K562 (cell line): ENCODE data around the gene EPB41L2. TPM values are rescaled to one million over a fixed set of nuclear protein-coding genes. Genes with fewer than 3 reads are reported as not detected.

Source experiments
- ATAC-seq: fragments of 200-7000 bp; cut with Tn5 transposase; 3 replicates; pipeline ENCODE4 v1.9.1; 2020; ENCODE audit warnings: moderate library complexity
- BruUV-seq: library from RNA; stranded (reverse); fragments of 400-500 nt; replicated peaks from 2 replicates; lab custom pipeline; 2021; lab: Mats Ljungman, UMichigan
- CTCF ChIA-PET: fragments of 300-600 bp; formaldehyde crosslinking; extraction: SDS; loops from one replicate; lab custom pipeline; 2021; ENCODE audit warnings: low intra/inter-chr PET ratio; lab: Yijun Ruan, JAX
- POLR2A ChIA-PET: fragments of 300-600, 350-650 bp; sonication (Branson Sonifier 250); formaldehyde crosslinking; extraction: SDS; loops from one replicate; lab custom pipeline; 2021; ENCODE audit warnings: antibody characterized with exemption, inconsistent platforms; lab: Yijun Ruan, JAX
- DNase-seq, 4 experiments: peaks; one replicate each; pipeline versions ENCODE4 v3.0.0 to v3.0.0-alpha.2; 2011 to 2018; ENCODE audit warnings: low spot score in 3 of 4, mixed read lengths in 3 of 4; ENCODE audit errors: extremely low read depth in 1 of 4
- FAIRE-seq: peaks from 2 replicates; lab custom pipeline; 2011; peaks lifted over from hg19 to GRCh38; lab: Jason Lieb, UNC
- H2AFZ ChIP-seq: 2 replicates; pipeline ENCODE4 v1.6.0; 2011; ENCODE audit warnings: low read depth, low read length, control low read depth, inconsistent platforms
- H3K27ac ChIP-seq: fragments of 200-600 bp; 3 replicates; pipeline ENCODE4 v1.8.0; 2011; ENCODE audit warnings: low read depth, mild to moderate bottlenecking, control low read depth, inconsistent platforms, low read length, moderate library complexity, mixed read lengths; ENCODE audit errors: extremely low read depth
- H3K27me3 ChIP-seq, 2 experiments: fragments of 300-600 bp in 1 of 2; 2 replicates in 1 of 2; 3 replicates in 1 of 2; pipeline versions ENCODE4 v1.6.0 to v1.8.0; 2011; ENCODE audit warnings: inconsistent platforms in 2 of 2, low read length in 2 of 2, mild to moderate bottlenecking in 1 of 2, mixed read lengths in 1 of 2, moderate library complexity in 1 of 2; ENCODE audit not compliant: control insufficient read depth in 2 of 2, insufficient read depth in 2 of 2
- H3K36me3 ChIP-seq: fragments of 300-600 bp; 3 replicates; pipeline ENCODE4 v1.8.0; 2011; ENCODE audit warnings: mild to moderate bottlenecking, low read length, inconsistent platforms; ENCODE audit not compliant: control insufficient read depth, insufficient read depth
- H3K4me1 ChIP-seq, 2 experiments: fragments of 200-600 bp in 1 of 2; replicated peaks in 1 of 2; 2 replicates in 1 of 2; 3 replicates in 1 of 2; pipeline versions ENCODE4 v1.5.1 to v1.8.0; 2011; ENCODE audit warnings: inconsistent platforms in 2 of 2, low read length in 2 of 2, mild to moderate bottlenecking in 1 of 2, mixed read lengths in 1 of 2, moderate library complexity in 1 of 2; ENCODE audit not compliant: control insufficient read depth in 2 of 2, insufficient read depth in 2 of 2
- H3K4me2 ChIP-seq: 2 replicates; pipeline ENCODE4 v1.6.1; 2011; ENCODE audit warnings: low read length, control low read depth, inconsistent platforms, mixed read lengths; ENCODE audit not compliant: insufficient read depth
- H3K4me3 ChIP-seq: fragments of 200-600 bp; sonication (generic), shearing (Covaris generic); 2 replicates; pipeline ENCODE4 v1.5.1; 2016; ENCODE audit warnings: control low read depth, inconsistent platforms
- H3K79me2 ChIP-seq: fragments of 200-600 bp; 3 replicates; pipeline ENCODE4 v1.8.0; 2011; ENCODE audit warnings: low read length, inconsistent platforms; ENCODE audit not compliant: control insufficient read depth, insufficient read depth
- H3K9ac ChIP-seq, 2 experiments: 2 replicates each; pipeline versions ENCODE4 v1.6.0 to v1.6.1; 2011; ENCODE audit warnings: low read depth in 2 of 2, low read length in 2 of 2, control low read depth in 1 of 2, inconsistent platforms in 1 of 2, mild to moderate bottlenecking in 1 of 2, mixed read lengths in 1 of 2; ENCODE audit not compliant: insufficient read depth in 1 of 2
- H3K9me1 ChIP-seq: one replicate; pipeline ENCODE4 v1.6.0; 2011; ENCODE audit warnings: inconsistent platforms, mild to moderate bottlenecking, low read length, moderate library complexity; ENCODE audit not compliant: control insufficient read depth, insufficient read depth
- H3K9me3 ChIP-seq: replicated peaks from 2 replicates; pipeline ENCODE4 v1.5.1; 2011; ENCODE audit warnings: low read depth, low read length, inconsistent platforms; ENCODE audit not compliant: control insufficient read depth, insufficient read depth
- H4K20me1 ChIP-seq: replicated peaks from 2 replicates; pipeline ENCODE4 v1.6.1; 2011; ENCODE audit warnings: low read length, inconsistent platforms, mixed read lengths; ENCODE audit not compliant: control insufficient read depth, insufficient read depth
- HDAC6 ChIP-seq: IDR thresholded peaks from 2 replicates; pipeline ENCODE4 v1.6.1; 2012; ENCODE audit warnings: low read depth, mild to moderate bottlenecking, control low read depth, inconsistent platforms, low read length, moderate library complexity
- KDM1A ChIP-seq, 2 experiments: fragments of 450-650 bp; IDR thresholded peaks; 2 replicates each; pipeline ENCODE4 v1.6.1; 2016; ENCODE audit warnings: mild to moderate bottlenecking in 2 of 2
- MYBL2 ChIP-seq, 2 experiments: fragments of 450-650 bp in 1 of 2; sonication (generic) in 1 of 2; formaldehyde crosslinking in 1 of 2; IDR thresholded peaks; 2 replicates each; pipeline versions ENCODE4 v1.6.1 to v1.8.1; 2017 to 2022; ENCODE audit warnings: borderline replicate concordance in 1 of 2, inconsistent platforms in 1 of 2, low read depth in 1 of 2, mild to moderate bottlenecking in 1 of 2, missing genetic modification reagents in 1 of 2, moderate library complexity in 1 of 2
- NR1H2 ChIP-seq: sonication (generic); formaldehyde crosslinking; IDR thresholded peaks from 2 replicates; pipeline ENCODE4 v1.4.0; 2020; ENCODE audit warnings: mild to moderate bottlenecking, missing genetic modification reagents
- POLR3A ChIP-seq: IDR thresholded peaks from 2 replicates; pipeline ENCODE4 v1.6.1; 2011; ENCODE audit warnings: borderline replicate concordance, mild to moderate bottlenecking, moderate library complexity; ENCODE audit not compliant: insufficient read length, insufficient read depth; ENCODE audit errors: extremely low read depth
- PYGO2 ChIP-seq: fragments of 450-650 bp; IDR thresholded peaks from 2 replicates; pipeline ENCODE4 v1.6.1; 2016; ENCODE audit warnings: mild to moderate bottlenecking, missing genetic modification characterization, moderate library complexity, missing compliant biosample characterization
- SAFB2 ChIP-seq: fragments of 200-400 bp; formaldehyde crosslinking; IDR thresholded peaks from 2 replicates; pipeline ENCODE4 v1.6.1; 2018; ENCODE audit warnings: borderline replicate concordance, low read length, low read depth, moderate library complexity; ENCODE audit not compliant: severe bottlenecking
- SRSF7 ChIP-seq: fragments of 200-400 bp; formaldehyde crosslinking; optimal IDR thresholded peaks from 2 replicates; pipeline ENCODE3; 2017; ENCODE audit warnings: mild to moderate bottlenecking, low read depth, low read length
- STAG1 ChIP-seq: sonication (generic); formaldehyde crosslinking; IDR thresholded peaks from 2 replicates; pipeline ENCODE4 v1.5.0; 2020; ENCODE audit warnings: missing genetic modification reagents, borderline replicate concordance
- ZBTB8A ChIP-seq: fragments of 450-650 bp; IDR thresholded peaks from 2 replicates; pipeline ENCODE4 v1.6.1; 2018; ENCODE audit warnings: mild to moderate bottlenecking, moderate library complexity; ENCODE audit not compliant: partially characterized antibody
- ZFP30 ChIP-seq: fragments of 250-450 bp; sonication (Bioruptor Pico); IDR thresholded peaks from 2 replicates; pipeline ENCODE4 v1.8.0; 2022; ENCODE audit warnings: moderate library complexity, mild to moderate bottlenecking, inconsistent platforms, borderline replicate concordance
- ZNF197 ChIP-seq: fragments of 200-800 bp; sonication (Bioruptor generic); IDR thresholded peaks from 2 replicates; pipeline ENCODE4 v1.6.1; 2016; ENCODE audit warnings: low read depth, missing genetic modification characterization, missing compliant biosample characterization
- ZNF512 ChIP-seq: IDR thresholded peaks from 2 replicates; pipeline ENCODE4 v1.6.1; 2016; ENCODE audit warnings: missing genetic modification characterization, missing compliant biosample characterization
- WGBS: fragments of 100-300 bp; shearing (Covaris generic); methylation state at CpG from one replicate; pipeline ENCODE4 v1.1.6; 2016; ENCODE audit warnings: low coverage, mixed read lengths; ENCODE audit not compliant: insufficient coverage; ENCODE audit errors: missing lambda C conversion rate; 5-methylcytosine and 5-hydroxymethylcytosine counted together
- in situ Hi-C: fragments of 300-500 bp; cut with MboI; formaldehyde crosslinking; loops from 4 replicates; pipeline ENCODE4 v1.15.0; 2018; ENCODE audit warnings: inconsistent platforms, mixed read lengths
- intact Hi-C: fragments of 100-400 bp; cut with micrococcal nuclease; formaldehyde crosslinking; loops from 2 replicates; pipeline ENCODE4 v1.14.2; 2022
- polyA plus RNA-seq, 8 experiments: library from polyadenylated mRNA; depleted of rRNA in 4 of 8; stranded (reverse) in 5 of 8; unstranded in 3 of 8; fragments of >200 nt; fragmentation: Nextera tagmentation in 2 of 8; fragmentation: Illumina TruSeq in 1 of 8; extraction: Ambion mirVana in 2 of 8; extraction: Trizol in 1 of 8; gene quantifications; 2 replicates each; pipeline versions ENCODE4 v1.2.1 to v1.2.3, GENCODE V29; 2011 to 2014; ENCODE audit warnings: inconsistent platforms in 1 of 8, missing spikeins in 1 of 8
- total RNA-seq, 7 experiments: library from RNA; depleted of rRNA in 6 of 7; stranded (reverse); fragments of >200 nt in 6 of 7; fragmentation: Illumina TruSeq in 2 of 7; extraction: Trizol in 2 of 7; gene quantifications; 2 replicates each; pipeline versions ENCODE4 v1.2.1 to v1.2.3, GENCODE V29; 2011 to 2021; ENCODE audit warnings: low replicate concordance in 1 of 7
- TF ChIP-seq, protein P1 (sequence below), 2 experiments: fragments of 450-650 bp; IDR thresholded peaks; 2 replicates each; pipeline ENCODE4 v1.6.1; 2016
- TF ChIP-seq, protein P2 (sequence below): fragments of 250-450 bp; sonication (Bioruptor Pico); IDR thresholded peaks from 2 replicates; pipeline ENCODE4 v1.5.0; 2021; ENCODE audit warnings: mild to moderate bottlenecking, moderate library complexity

The EPB41L2 gene
- total and polyA plus RNA-seq, 9 of the 15 experiments (the other 6 are each of a cell fraction or from before 2014, with no cell fraction given): 5.1 to 53.6 (median 25.0) TPM

DNA sequence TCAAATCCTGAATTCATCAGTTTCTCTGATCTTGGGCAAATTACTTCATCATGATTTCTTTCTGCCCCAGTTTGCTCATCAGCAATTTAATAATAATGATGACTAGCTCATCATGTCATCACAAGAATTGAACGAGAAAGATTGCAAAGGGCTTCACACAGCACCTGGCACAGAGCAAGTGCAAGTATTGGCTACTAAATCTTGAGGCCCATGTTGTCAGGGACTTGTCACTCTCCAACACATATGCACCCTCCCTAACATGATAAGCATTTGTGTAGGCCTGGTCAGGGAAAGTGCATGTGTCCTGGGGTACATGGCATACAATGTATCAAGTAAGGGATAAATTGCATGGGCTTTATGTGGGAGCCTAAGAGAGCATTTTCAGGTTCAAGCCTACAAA is 229.5 kb downstream of the EPB41L2 start (continued):
- no peak for TF ChIP-seq ZNF197 (CRISPR knock-in tag)
- TF ChIP-seq, protein P1, sequence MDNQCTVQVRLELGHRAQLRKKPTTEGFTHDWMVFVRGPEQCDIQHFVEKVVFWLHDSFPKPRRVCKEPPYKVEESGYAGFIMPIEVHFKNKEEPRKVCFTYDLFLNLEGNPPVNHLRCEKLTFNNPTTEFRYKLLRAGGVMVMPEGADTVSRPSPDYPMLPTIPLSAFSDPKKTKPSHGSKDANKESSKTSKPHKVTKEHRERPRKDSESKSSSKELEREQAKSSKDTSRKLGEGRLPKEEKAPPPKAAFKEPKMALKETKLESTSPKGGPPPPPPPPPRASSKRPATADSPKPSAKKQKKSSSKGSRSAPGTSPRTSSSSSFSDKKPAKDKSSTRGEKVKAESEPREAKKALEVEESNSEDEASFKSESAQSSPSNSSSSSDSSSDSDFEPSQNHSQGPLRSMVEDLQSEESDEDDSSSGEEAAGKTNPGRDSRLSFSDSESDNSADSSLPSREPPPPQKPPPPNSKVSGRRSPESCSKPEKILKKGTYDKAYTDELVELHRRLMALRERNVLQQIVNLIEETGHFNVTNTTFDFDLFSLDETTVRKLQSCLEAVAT (IDR thresholded peaks at IDR 0.05): no peak
- TF ChIP-seq KDM1A (IDR thresholded peaks at IDR 0.05): no peak
- no peak for TF ChIP-seq ZBTB8A
- TF ChIP-seq SRSF7: no peak
- no peak for TF ChIP-seq ZFP30 (CRISPR knock-in tag)

GRCh38 chr6:130831607-130832006 is 231.4 kb downstream of the EPB41L2 start:
- no peak overlapping the region for H3K9ac ChIP-seq
- H3K4me1 ChIP-seq: no peaks in the 10 kb centered on the region
- no peaks in the 10 kb centered on the region for H3K36me3 ChIP-seq
- H3K4me3 ChIP-seq: no peak overlapping the region
- WGBS: 7% methylated on average over 4 of the region's 5 CpGs
- BruUV-seq: no TSS peak
- H3K27me3 ChIP-seq: no peaks in the 10 kb centered on the region
- ATAC-seq: no peak
- no peaks in the 10 kb centered on the region for H4K20me1 ChIP-seq
- H2AFZ ChIP-seq: no peak overlapping the region
- no peak overlapping the region for H3K4me2 ChIP-seq
- ChIA-PET POLR2A (no interaction called here), CTCF (no interaction called here)
- H3K9me3 ChIP-seq: no peaks in the 10 kb centered on the region
- FAIRE-seq: no peak
- intact Hi-C loops: no loop called here
- H3K9me1 ChIP-seq: no peaks in the 10 kb centered on the region
- H3K27ac ChIP-seq: no peak overlapping the region
- in situ Hi-C loops: no loop called here
- H3K79me2 ChIP-seq: no peaks in the 10 kb centered on the region
- DNase-seq: no peak
- TF ChIP-seq POLR3A (no peak), SAFB2 (no peak), ZNF512 (tag) (no peak), PYGO2 (tag) (no peak), NR1H2 (CRISPR knock-in tag) (no peak), HDAC6 (no peak), MYBL2 (IDR thresholded peaks at IDR 0.05; ENCODE audit: low read depth) (no peak), MYBL2 (CRISPR knock-in tag; IDR thresholded peaks at IDR 0.05; ENCODE audit: borderline replicate concordance) (no peak), STAG1 (CRISPR knock-in tag) (no peak)
- TF ChIP-seq, protein P2, sequence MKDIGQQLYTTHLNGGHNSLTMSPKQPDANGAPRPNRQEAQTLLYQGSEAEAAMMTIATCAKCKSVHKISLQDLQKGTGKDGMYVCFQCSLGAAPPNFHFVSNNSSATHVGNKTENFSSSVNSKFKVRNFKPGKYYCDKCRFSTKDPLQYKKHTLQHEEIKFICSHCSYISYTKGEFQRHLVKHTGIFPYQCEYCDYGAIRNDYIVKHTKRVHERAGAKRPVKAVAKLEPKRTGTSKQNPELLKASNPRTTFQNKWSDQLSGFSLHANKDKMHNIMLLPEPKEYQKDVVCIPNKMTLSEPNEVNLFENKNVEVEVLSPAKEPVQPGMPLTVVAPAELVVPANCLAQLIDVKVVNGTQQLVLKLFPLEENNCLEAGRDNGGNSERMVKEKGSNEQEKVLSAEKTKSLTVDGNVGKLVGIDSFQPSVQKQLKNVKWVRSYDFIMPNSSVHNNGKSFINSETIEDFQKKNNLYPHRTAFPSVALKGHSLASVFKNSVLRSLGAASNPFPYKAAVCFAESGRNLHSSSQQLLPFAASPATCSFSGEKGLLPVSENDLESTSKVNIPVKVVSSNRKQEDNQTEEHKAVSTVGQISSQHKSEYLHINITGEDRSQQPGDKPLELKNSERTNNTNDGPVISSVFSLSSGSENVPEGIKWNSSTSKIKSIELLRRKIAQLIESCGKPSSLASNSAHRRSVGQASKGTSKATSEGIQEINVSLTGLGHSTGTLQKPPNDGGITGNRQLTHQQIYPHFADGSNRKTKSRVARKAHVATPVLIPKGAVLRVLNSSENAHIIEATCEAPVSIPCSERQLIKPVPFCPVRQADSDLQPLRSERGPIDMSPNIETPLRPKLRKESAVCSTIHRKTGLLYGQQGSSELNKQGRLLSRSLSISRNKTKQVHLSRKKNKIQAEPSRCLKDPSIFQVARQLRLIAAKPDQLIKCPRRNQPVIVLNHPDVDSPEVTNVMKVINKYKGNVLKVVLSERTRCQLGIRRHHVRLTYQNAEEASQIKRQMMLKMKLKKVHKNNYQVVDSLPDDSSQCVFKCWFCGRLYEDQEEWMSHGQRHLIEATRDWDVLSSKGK (CRISPR knock-in tag): no peak
